H1 (cell line): ENCODE measurements around the gene LRRC2. TPM values are rescaled to one million over a fixed set of nuclear protein-coding genes. Genes with fewer than 3 reads are reported as not detected.

ENCODE experiments used
- CHD7 ChIP-seq: fragments of 300-600 bp; sonication (generic); IDR thresholded peaks from 2 replicates; pipeline ENCODE4 v1.7.1; 2012; ENCODE audit warnings: low read length, moderate library complexity, mild to moderate bottlenecking, inconsistent platforms; ENCODE audit not compliant: insufficient replicate concordance
- GABPA ChIP-seq: IDR thresholded peaks from 2 replicates; pipeline ENCODE4 v1.6.1; 2011; ENCODE audit warnings: mild to moderate bottlenecking, low read length, moderate library complexity, borderline replicate concordance; ENCODE audit not compliant: insufficient read depth
- GTF2F1 ChIP-seq: IDR thresholded peaks from 2 replicates; pipeline ENCODE4 v1.6.1; 2012; ENCODE audit warnings: low read depth, low read length, improper control_type of control experiment, borderline replicate concordance
- POLR2A ChIP-seq, 2 experiments: IDR thresholded peaks; 1 replicate in 1 of 2; 2 replicates in 1 of 2; pipeline ENCODE4 v1.6.1; 2011; ENCODE audit warnings: low read depth in 2 of 2, low read length in 2 of 2, mild to moderate bottlenecking in 2 of 2; ENCODE audit errors: control extremely low read depth in 1 of 2
- RAD21 ChIP-seq, 2 experiments: IDR thresholded peaks in 1 of 2; conservative IDR thresholded peaks in 1 of 2; 2 replicates each; pipeline ENCODE4 v1.6.1; 2011; ENCODE audit warnings: low read depth in 2 of 2, low read length in 2 of 2, improper control_type of control experiment in 1 of 2, inconsistent platforms in 1 of 2, mild to moderate bottlenecking in 1 of 2, moderate library complexity in 1 of 2
- RNF2 ChIP-seq: fragments of 200-900, 300-1000 bp; sonication (generic); IDR thresholded peaks from 2 replicates; pipeline ENCODE4 v1.7.1; 2016; ENCODE audit warnings: borderline replicate concordance, low read depth, mild to moderate bottlenecking, antibody characterized with exemption, low read length; ENCODE audit not compliant: poor library complexity, severe bottlenecking; ENCODE audit errors: missing control alignments
- polyA plus RNA-seq, 7 experiments: library from polyadenylated mRNA; depleted of rRNA in 3 of 7; stranded (reverse) in 5 of 7; unstranded in 2 of 7; fragments of >200 nt in 5 of 7; fragments of 200-250 nt in 2 of 7; gene quantifications; 1 replicate in 5 of 7; 2 replicates in 1 of 7; 4 replicates in 1 of 7; pipeline versions ENCODE4 v1.2.1 to v1.2.3, GENCODE V29; 2011 to 2013; ENCODE audit warnings: missing spikeins in 2 of 7, mixed read lengths in 2 of 7
- total RNA-seq: library from RNA; stranded (reverse); fragmentation: NEBNext Ultra II Directional; extraction: Animal tissue kit (Norgen Biotek cat#: 25700); gene quantifications from 2 replicates; pipeline ENCODE4 v1.2.1, GENCODE V29; 2021

Gene LRRC2
- total and polyA plus RNA-seq, 2 of the 8 experiments (the other 6 are each of a cell fraction or from before 2014, with no cell fraction given), result 1.4 to 6.4 TPM

GRCh38 chr3:46521096-46521495 is 45.0 kb downstream of the LRRC2 start (continued):
- TF ChIP-seq CHD7 (no peak), GABPA (no peak), RAD21 (IDR thresholded peaks at IDR 0.05 in 1 of 2, conservative IDR thresholded peaks at IDR 0.05 in 1 of 2; ENCODE audit: low read depth in 2 of 2, low read length in 2 of 2) (no peak), GTF2F1 (no peak), RNF2 (no peak), POLR2A (IDR thresholded peaks at IDR 0.05; ENCODE audit: control extremely low read depth in 1 of 2, low read depth in 2 of 2, low read length in 2 of 2) (no peak)
